HG03342 (cell line): ENCODE data around the gene CARS2.
"Not testable (repeated sequence)": the region's sequence is repeated elsewhere in the genome, so short reads cannot be mapped to it uniquely, and the experiment has no call there.

Experiments used
- ATAC-seq: cut with Tn5 transposase; IDR thresholded peaks from one replicate; pipeline ENCODE4 v1.9.1; 2021; ENCODE audit warnings: mild to moderate bottlenecking, moderate library complexity; ENCODE audit not compliant: unreplicated experiment

The CARS2 gene

DNA sequence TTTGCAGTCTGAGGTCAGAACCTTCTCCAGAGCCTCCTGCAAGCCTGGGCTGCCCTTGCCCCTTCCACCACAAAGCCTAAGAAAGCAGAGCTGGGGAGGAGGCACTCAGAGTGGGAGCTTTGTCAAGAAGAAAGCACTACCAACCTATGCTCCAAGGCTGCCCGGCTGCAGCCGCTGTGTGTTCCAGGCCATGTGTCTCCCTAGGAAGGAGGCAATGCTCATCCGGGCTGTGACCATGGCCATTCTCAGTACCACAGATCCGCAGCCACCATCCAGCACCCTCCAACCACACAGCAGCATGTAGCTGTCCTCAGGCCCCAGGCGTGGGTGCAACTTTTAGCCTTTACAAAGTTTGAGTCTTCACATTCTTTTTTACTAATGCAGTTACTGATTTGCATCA, 22.0 kb downstream of the CARS2 start:
- no peak for ATAC-seq

DNA sequence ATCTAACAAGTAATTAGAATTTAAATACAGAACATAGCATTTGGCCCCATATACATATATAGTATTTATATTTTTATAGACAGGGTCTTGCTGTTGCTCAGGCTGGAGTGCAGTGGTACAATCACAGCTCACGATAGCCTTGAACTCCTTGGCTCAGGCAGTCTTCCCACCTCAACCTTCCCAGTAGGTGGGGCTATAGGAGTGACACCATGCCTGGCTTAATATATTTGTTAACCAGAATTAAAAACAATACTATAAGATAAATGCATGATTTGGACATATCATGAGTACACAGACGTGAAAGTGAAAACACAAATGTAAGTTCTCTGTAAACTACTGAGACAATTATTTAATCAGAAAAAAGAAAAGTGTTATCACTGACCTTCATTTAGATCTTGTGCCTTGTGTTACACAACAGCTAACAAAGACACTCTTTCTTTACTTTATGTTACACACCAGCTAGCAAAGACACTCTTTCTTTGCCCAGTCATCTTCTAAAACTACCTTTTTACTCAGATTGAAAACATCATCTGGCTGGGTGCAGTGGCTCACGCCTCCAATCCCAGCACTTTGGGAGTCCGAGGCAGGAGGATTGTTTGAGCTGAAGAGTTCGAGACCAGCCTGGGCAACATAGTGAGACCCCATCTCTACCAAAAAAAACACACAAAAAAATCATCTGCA, 22.6 kb downstream of the CARS2 start:
- no peak for ATAC-seq

DNA sequence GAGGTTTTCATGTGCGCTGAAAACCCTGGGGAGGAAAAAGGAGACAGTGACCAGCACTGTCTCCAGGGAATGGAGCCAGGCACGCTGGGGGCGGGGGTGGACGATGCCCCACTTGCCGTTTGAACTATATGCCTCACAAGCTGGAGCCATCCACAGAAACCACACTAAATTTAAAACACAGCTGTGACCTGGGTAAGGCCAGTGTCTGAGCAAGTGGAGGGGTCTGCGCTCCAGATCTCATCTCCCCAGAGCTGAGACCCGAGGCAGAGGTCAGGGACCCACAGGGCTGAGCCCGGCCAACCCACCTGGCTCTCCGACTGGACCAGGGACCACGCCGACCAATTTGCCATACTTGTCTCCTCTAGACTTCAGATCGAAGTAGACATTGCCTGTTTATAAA, 23.2 kb downstream of the CARS2 start:
- no peak for ATAC-seq

DNA sequence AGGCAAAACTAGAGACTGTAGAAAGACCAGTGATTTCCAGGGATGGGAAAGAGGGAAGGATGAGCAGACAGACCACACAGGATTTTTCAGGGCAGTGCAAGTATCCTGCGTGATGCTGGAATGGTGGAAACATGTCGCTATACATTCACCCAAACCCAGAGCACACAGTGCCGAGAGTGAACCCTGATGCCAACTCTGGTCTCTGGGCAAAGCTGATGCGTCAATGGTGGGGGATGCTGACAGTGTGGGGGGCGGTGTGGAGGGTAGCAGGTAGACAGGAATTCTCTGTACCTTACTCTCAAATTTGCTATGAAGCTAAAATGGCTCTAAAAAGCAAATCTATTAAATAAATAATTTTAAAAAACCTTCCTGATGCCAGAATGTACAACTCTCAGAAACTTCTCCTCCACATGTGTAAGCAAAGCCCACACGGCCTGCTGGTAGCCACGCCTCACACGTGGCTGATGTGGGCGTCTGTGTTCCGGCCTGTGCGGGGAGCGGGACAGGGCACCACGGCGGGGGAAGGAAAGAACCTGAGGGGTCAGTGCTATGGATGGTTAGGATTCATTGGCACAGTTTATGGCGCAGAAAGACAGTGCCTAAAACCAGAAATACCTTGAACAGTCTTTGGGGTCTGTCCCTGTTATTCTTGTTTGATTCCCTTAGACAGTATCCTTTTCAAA, 23.9 kb downstream of the CARS2 start:
- no peak for ATAC-seq

DNA sequence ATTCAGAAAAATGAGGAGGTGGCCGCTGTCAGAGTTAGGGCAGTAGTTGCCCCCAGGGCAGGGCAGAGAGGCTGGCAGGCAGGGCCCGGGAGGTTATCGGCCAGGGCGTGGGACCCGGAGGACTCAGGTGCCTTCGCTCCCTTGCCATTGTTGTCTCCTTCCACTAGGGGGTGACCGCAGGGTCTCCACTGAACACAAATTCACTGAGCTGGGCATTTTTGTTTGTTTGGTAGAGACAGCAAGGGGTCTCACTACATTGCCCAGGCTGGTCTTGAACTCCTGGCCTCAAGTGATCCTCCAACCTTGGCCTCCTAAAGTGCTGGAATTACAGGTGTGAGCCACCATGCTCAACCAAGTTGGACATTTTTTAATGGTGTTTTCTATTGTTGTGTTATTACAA, 25.1 kb downstream of the CARS2 start:
- no peak for ATAC-seq

DNA sequence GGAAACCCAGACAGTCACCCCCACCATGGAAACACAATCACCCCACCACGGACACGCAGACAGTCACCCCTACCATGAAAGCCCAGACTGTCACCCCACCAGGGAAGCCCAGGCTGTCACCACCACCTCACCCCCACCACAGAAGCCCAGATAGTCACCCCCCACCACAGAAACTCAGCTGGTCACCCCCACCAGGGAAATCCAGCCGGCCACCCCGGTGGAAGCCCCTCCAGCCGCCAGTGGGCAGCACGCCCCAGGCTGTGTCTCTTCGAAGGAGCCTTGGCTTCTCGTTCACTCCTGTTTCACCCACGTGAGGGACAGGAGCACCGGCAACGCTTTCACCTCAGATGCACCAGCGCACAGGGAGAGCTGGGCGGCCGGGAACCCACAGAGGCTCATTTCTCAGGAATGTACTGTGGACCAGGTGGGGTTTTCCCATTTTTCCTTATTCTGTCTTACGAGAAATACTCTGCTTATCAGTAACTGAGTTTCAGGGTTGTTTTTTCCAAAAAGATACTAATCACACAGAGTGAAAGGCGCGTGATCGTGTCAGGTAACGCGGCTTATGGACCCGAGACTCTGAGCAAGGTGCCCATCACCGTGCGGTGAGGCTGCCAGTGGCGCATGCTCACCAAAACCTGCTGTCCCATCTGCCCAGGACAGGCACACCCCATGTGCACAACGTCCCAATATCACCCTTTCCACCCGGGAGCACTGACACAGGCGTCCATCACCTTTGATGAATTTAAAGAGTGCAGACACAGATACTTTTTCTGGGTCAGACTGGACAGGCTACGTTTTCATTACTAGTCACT, 28.0 kb downstream of the CARS2 start:
- no peak for ATAC-seq

DNA sequence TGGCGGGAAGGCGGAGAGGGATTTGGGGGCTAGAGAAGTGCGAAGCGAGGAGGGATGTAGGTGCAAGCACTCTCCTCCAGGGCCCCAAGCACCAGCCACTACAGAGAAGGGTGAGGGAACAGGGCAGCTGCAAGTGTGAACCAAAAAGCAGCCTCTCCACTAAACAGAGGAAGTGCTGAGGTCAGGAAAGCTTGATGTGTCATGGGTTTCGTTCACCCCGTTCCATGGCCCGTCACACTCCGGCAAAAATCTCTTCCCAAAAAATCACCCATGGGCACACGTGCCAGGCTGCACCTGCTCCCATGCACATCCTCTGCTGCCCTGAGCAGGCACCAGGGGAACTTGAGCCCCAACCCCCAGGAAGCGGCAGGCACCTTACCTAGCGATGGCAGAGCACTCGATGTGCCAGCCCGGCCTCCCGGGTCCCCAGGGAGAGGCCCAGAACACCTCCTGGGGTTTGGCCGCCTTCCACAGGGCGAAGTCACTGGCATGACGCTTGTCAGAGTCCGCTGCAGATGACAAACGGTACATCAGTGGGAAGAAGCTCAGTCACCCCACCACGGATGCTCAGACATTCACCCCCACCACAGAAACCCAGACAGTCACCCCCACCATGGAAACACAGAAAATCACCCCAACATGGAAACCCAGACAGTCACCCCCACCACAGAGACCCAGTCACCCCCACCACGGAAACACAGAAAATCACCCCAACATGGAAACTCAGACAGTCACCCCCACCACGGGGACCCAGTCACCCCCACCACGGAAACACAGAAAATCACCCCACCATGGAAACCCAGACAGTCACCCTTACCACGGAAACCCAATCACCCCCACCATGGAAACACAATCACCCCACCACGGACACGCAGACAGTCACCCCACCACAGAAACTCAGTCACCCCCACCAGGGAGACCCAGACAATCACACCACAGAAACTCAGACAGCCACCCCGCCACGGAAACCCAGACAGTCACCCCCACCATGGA, 29.0 kb downstream of the CARS2 start:
- ATAC-seq: peak; percentile 61

DNA sequence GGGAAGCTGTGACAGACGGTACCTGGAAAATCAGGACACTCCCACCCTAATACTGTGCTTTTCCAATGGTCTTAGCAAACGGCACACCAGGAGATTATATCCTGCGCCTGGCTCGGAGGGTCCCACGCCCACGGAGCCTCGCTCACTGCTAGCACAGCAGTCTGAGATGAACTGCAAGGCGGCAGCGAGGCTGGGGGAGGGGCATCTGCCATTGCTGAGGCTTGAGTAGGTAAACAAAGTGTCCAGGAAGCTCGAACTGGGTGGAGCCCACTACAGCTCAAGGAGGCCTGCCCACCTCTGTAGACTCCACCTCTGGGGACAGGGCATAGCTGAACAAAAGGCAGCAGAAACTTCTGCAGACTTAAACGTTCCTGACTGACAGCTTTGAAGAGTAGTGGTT, 36.1 kb downstream of the CARS2 start:
- ATAC-seq: not testable (repeated sequence)

DNA sequence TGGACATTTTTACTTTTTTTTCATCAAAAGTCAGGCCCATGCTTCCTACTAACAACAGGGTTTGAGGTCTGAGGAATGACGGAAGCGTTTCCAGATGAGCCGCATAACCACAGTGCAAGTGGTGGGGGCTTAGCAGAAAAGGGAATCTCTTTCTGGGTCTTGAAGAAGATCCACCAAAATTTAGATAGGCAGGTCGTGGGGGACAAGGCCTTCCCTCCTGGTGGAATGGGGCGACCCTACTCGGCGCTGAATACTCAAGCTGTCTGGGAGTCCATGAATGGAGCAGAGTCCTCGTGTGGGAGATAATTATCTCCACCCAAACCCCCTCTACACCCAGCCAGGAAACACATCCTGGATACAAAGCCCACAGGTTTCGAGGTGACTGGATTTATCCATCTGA, 36.9 kb downstream of the CARS2 start:
- ATAC-seq: no peak

DNA sequence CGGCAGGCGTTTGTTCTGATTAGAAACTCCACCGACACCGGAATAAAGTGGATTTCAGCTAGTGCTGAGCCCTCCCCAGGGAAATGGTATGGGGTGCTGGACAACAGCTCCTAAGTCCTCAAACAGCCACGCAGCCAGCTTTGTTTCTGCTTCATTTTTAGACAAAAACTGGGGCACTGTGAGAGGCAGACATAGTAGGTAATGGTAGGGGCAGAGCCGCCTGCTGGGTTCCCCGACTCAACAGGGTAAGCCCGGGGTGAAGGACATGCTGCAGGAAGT, 39.7 kb downstream of the CARS2 start:
- no peak for ATAC-seq

DNA sequence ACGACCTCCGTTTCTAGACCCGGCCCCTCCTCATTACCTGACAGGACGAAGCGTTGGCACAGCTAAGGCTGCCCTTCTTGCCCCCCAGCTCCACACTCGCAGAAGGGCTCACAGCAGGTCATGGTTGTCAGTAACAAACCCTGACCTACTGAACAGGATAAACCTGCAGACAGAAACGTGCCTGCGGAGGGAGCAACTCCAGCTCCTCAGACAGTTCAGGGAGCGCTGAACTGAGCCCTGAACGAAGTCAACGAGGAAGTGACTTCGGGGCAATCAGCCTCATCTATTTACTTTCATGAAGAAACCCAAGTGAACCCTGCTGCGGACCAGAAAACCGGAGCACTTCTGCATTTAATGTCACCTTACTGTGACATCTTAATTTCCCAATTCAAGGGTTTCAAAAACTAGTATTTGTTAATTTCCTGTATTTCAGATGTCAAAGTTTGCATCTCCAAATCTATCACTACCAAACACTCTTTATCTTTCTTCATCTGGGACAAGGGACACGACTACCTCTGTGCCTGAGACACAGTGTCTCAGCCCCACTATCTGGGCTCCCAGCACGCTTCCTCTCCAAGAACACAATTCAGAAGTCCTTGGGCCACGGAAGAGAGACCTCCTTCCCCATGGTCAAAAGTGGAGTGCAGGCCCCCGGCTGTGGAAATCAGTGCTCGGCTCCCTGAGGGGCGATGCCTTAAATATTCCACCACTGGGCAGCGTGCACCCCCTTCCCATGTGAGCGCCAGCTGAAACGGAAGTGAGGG, 40.2 kb downstream of the CARS2 start:
- ATAC-seq: no peak

DNA sequence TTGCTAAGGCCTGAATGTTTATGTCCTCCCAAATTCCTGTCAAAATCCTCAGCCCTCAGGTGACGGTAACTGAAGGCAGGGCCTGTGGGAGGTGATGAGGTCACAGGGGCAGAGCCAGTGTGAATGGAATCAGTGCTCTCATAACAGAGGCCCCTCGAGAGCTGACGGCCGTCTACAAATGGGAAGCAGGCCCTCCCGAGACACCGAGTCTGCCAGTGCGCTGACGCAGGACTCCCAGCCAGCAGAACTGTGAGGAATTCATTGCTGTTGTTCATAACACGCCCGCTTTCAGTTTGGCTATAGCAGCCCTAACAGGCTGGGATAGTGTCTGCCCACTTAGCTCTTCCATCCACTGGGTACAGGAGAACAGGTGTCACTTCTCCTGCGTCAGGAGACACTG, 41.2 kb downstream of the CARS2 start:
- no peak for ATAC-seq

DNA sequence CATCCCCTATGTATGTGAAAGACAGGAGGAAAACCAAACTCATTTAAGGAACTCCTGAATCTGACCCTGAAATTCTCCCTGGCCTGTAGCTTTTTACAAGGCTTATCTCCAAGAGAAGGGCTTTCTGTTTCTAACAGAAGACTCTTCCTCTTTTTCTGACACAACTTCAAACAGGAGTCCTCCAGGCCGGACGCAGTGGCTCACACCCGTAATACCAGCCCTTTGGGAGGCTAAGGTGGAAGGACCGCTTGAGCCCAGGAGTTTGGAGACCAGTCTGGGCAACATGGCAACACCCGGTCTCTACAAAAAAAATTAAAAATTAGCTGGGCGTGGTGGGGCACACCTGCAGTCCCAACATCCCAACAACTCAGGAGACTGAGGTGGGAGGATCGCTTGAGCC, 41.9 kb downstream of the CARS2 start:
- no peak for ATAC-seq

DNA sequence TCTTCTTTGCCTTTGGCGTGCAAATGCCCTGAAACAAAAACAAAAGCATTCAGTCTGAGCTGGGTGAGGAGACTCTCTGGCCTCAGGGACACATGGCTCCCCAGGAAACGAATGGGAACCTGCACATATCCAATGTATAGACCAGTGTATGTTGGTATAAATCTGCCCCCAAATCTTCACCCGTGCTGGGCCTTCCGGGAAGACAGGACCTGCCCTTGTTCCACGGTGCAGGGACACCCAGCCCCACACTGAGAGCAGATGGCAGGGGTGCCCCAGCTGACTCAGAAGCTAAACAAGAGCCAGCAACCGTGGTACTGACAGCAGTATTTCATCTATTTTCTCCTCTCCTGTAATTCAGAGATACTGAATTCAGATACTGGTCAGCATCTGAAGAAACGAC, 42.4 kb downstream of the CARS2 start:
- ATAC-seq: no peak

DNA sequence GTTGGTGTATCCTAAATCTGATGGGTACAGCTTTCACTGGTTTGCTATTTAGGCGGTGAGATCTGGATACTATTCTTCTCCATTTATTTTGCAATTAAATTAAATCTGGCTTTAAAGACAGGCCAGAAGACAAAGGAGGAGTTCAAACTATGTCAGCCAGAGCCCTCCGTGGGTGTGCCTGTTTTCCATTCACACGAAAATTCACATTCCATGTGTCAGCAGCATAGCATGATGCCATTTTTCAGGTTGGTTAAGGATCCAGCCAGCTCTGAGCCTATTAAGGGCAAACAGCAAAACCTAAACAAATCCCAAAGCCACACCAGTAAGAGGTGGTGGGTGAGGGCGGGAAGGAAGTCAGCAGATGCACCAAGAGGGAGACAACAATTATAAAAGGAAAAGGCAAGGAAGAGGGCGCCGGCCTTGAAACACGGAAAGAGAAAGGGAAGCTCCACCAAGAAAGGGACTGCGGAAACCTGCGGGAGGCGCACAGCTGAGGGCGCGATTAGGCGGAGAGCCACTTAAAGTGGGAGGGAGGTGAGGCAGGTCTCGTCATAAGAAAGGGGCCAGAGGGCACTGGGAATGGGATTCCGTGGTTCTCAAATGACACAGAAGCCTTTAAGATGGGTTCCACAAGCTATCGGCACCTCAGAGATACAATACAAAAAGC, 43.0 kb downstream of the CARS2 start:
- no peak for ATAC-seq

DNA sequence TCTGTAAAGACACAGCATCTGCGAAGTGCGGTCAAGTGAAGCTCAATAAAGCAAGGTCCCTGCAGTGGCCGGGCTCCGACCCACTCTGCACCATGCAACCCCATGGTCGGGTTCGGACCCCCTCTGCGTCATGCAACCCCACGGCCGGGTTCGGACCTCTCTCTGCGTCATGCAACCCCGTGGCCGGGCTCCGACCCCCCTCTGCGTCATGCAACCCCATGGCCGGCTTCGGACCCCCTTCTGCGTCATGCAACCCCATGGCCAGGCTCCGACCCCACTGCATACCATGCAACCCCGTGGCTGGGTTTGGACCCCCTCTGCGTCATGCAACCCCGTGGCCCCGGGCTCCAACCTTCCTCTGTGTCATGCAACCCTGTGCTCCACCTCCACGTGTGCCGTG, 43.8 kb downstream of the CARS2 start:
- ATAC-seq: no peak

DNA sequence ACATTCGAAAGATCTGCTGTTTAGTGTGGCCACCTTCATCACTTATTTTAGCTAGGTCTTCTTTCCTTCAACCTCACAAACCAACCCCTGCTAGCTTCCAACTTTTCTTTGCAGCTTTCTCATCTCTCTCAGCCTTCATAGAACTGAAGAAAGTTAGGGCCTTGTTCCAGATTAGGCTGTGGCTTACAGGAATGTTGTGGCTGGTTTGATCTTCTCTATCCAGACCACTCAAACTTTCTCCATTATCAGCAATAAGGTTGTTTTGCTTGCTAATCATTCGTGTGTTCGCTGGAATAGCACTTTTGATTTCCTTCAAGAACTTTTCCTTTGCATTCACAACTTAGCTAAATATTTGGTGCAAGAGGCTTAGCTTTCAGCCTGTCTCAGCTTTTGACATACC, 44.7 kb downstream of the CARS2 start:
- no peak for ATAC-seq

DNA sequence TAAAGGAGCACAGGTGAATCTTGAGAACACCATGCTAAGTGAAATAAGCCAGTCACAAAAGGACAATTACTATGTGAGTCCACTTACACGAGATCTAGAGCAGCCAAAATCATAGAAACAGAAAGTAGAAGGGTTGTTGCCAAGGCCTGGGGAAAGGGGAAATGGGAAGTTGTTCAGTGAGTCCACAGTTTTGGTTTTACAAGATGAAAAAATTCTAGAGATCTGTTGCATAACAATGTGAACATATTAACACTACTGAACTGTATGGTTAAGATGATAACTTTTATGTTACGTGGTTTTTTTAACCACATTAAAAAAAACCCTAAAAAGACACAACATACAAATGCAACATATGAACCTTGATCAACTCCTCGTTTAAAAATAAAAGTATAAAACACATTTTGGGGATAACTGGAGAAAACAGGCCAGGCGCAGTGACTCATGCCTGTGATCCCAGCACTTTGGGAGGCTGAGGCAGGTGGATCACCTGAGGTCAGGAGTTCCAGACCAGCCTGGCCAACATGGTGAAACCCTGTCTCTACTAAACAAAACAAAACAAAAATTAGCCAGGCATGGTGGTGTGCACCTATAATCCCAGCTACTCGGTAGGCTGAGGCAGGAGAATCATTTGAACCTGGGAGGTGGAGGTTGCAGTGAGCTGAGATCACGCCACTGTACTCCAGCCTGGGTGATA, 47.6 kb downstream of the CARS2 start:
- ATAC-seq: peak; percentile 93

DNA sequence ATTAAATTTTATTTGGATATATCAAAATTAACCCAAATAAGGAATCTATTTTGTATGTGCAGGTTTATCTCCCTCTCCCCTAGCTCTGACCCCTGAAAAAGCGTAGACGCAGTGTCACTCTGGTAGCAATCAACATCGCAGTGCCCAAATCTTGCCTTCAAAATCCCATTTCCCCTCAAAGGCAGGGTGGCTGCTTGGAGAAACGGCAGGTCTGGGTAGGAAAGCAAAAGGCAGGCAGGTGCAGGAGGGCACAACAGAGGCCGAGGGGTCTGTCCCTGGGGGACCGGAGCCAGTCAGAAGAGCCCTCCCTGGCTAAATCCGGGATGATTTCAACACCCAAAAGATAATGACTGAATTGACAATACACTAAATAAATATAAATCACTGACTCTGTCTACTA, 48.7 kb downstream of the CARS2 start:
- ATAC-seq: no peak
